ENCODE measurements around the gene HOXB2.

Gene HOXB2

GRCh38 chr17:48565022-48565554, 20.2 kb upstream of the HOXB2 start:
- no peak for DNase-seq

- peak; percentile 59 for DNase-seq
Measured at GRCh38 chr17:48564188-48565021, 19.5 kb upstream of the HOXB2 start.

DNA sequence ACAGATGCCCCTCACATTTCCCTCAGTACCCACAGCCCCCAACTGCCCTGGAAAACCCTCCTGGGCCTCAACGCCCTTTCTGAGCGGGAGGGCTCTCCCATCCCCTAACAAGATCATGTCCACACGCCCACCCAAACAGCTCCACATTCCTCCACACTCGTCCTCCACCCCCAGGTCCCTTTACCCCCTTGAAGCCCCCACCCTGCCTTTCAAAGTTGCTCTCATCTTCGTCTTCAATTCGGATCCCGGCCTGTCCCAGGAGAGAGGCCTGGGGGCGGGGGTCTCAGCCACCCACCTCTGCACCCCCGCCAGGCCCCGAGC, 18.9 kb upstream of the HOXB2 start:
- DNase-seq: no peak

- DNase-seq: peak; percentile 11
Measured at GRCh38 chr17:48563385-48563838, 18.5 kb upstream of the HOXB2 start.

- no peak for DNase-seq
Measured at GRCh38 chr17:48562934-48563333, 18.0 kb upstream of the HOXB2 start.

GRCh38 chr17:48561884-48562810, 17.2 kb upstream of the HOXB2 start:
- DNase-seq: peak; percentile 34

DNA sequence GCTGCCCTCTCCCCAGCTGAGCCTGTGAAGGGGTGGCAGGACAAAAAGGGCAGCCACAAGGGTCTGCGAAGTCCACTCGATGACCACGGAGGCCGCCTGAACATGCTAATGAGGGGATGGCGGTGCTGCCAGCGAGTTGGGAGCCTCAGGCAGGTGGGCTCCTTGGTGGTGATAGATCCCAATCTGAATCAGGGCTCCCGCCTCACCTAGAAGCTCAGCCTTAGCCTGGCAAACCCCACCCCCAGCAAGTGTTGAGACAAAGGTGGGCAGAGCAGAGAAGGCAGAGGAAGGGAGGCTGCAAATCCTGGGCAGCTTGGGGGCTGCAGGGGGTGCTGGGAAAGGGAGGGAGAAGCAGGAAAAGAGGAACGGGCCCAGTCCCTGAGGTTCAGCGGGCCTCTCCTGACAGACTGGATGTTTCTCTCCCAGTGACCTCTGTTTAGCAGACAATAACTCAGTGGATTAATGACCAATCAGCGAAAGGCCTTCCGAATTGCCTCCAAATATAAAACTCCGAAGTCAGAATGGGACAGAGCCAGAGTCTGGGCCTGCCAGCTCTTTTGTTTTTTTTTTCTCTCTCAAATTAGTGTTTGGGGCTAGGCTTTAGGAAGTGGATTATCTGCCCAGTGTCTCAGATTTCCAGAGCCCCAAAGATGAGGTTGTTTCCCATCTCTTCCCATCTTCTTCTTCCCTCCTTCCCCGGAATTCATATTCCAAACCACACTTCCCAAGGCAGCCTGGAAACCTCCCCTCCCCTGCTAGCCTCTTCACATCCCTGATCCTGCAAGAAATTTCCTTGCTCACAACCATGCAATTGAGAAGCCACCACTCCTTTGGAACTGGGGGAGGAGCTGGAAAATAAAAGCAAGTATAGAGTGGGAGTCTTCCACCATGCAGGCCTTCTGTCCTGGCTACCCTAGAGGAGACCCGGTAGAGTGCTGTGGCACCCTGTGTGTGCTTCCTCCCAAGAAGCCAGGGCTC, 15.2 kb upstream of the HOXB2 start:
- no peak for DNase-seq

GRCh38 chr17:48559122-48559839, 14.4 kb upstream of the HOXB2 start:
- no peak for DNase-seq

DNA sequence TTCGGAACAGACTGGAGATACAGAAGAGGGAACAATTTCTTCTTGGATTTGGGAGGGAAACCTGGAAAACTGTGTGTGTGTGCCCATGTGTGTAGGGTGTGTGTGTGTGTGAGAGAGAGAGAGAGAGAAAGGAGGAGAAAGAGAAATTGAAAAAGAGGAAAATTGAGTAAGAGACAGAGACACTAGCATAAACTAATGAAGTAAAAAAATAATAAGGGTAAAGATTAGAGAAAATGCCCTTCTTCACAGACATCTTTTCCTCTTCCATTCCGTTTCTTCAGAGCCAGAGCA, 13.9 kb upstream of the HOXB2 start:
- DNase-seq: no peak

- no peak for DNase-seq
Measured at GRCh38 chr17:48558057-48558830, 13.3 kb upstream of the HOXB2 start.

GRCh38 chr17:48556576-48557401, 11.9 kb upstream of the HOXB2 start:
- no peak for DNase-seq

DNA sequence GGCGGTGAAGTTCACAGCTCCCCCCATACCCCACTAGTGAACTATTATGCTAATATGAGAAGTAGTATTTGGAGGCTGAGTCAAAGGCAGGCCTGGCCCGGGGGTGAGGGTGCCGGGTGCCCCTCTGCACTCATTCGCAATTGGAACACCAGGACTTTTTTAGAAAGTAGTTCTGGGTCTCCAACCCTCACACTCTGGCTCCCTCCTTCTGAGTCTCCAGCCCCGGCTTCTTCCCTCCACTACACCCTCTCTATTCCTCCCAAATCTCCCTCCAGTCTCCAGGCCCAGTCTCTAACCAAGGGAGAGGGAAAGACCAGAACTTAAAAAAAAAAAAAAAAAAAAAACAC, 11.3 kb upstream of the HOXB2 start:
- DNase-seq: no peak

DNA sequence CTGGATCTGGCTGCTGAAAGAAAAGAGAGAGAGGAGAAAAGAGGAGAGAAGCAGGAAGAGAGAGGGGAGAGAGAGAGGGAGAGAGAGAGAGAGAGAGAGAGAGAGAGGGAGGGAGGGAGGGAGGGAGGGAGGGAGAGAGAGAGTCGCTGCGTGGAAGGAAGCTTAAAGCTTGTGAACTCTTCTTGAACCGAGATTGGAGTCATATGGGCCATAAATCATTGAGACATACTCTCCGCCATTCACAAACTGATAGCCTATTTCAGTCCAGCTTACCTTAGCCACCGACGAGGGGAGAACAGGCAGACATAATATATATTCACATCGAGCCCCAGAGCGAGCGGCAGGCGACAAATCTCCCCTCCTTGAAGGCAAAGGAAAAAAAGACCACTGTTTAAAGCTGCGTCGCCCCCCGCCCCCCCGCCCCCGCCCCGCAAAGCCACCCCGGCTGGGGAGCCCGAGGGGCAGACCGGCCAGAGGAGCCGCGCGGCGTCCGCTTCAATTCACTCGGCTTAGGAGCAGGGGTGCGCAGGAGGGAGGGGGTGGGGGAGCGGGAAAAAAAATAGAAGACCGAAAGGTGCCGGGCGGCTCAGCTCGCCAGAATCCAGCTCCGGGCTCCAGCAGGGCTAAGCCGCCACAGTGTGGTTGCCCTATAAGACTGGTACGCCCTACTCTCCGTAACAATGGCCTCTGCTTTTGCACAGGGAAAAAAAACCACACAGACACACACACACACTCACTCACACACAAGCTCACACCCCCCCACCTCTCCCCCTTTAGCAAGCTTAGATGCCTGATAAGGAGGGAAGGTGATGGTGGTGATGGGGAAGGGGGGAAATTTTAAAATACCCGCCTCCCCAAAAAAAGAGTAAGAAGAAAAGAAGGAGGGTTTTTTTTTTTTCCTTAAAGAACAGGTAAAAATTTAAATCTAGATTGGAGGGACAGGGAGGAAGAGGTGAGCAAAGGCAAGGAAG, 10.6 kb upstream of the HOXB2 start:
- DNase-seq: peak; percentile 81

- peak; percentile 34 for DNase-seq
Measured at GRCh38 chr17:48554412-48555257, 9.7 kb upstream of the HOXB2 start.

- DNase-seq: no peak
Measured at GRCh38 chr17:48553826-48554225, 8.9 kb upstream of the HOXB2 start.

GRCh38 chr17:48553190-48553547, 8.3 kb upstream of the HOXB2 start:
- no peak for DNase-seq

DNA sequence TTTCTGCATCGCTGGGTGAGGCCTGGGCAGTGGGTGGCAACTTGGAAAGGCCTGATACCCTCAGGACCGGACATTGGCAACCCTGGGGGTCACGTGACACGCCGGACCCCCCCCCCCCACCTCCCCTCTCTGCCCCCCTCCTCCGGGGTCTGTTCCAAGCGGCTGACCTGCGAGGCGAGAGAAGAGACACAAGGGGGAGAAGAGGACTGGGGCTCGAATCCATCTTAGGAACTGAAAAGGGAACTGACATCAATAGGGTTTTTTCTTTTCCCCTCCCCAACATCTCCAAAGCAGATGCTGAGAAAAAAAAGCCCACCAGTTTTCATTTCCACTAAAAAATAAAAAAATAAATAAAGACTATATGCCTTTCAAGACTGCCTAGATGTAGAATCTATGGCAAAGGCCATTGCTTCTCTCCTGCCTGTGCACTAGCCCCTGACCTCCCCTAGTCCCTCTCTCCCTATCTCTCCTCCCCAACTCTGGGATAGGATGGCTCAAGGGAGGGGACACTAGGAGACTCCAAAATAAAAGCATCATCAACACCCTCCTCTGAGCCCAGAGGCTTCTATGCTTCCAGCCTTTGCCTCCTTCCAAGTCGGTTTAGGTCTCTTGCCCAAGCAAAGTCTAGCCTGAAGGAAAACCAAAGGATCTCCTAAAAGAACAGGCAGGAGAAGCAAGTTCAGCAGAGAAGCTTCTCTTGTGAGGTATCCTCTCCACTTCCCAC, 7.7 kb upstream of the HOXB2 start:
- no peak for DNase-seq

All from NCI-H146 (cell line).